Fibroblast of mammary gland (primary cell): Measurements from ENCODE around the gene NXPE3.

Experiments
- DNase-seq: peaks from one replicate; pipeline ENCODE4 v3.0.0-alpha.2; 2010; ENCODE audit warnings: low read depth
- H3K4me3 ChIP-seq: 2 replicates; pipeline ENCODE4 v1.5.1; 2011; ENCODE audit warnings: low read depth, mild to moderate bottlenecking, low read length, moderate library complexity; ENCODE audit not compliant: control insufficient read depth
- CTCF ChIP-seq: conservative IDR thresholded peaks from 2 replicates; pipeline ENCODE4 v1.5.1; 2011; ENCODE audit warnings: low read depth, low read length, inconsistent platforms; ENCODE audit not compliant: control insufficient read depth, insufficient read depth

The NXPE3 gene

GRCh38 chr3:101821503-101821902, 42.5 kb downstream of the NXPE3 start:
- no peak for DNase-seq
- TF ChIP-seq CTCF: no peak
- H3K4me3 ChIP-seq: no peak overlapping the region

- DNase-seq: no peak
- no peak for TF ChIP-seq CTCF
- no peak overlapping the region for H3K4me3 ChIP-seq
Measured at GRCh38 chr3:101823525-101823924, 44.5 kb downstream of the NXPE3 start.

GRCh38 chr3:101824702-101825101, 45.7 kb downstream of the NXPE3 start:
- DNase-seq: peak; percentile 80
- no peak overlapping the region for H3K4me3 ChIP-seq
- no peak for TF ChIP-seq CTCF

GRCh38 chr3:101825904-101826445, 47.0 kb downstream of the NXPE3 start:
- DNase-seq: peak; percentile 70
- no peak overlapping the region for H3K4me3 ChIP-seq
- TF ChIP-seq CTCF: no peak

GRCh38 chr3:101827211-101828174, 48.5 kb downstream of the NXPE3 start:
- H3K4me3 ChIP-seq: peak overlapping the region; percentile 64
- no peak for TF ChIP-seq CTCF
- DNase-seq: peak; percentile 79

- no peak for TF ChIP-seq CTCF
- H3K4me3 ChIP-seq: peak overlapping the region; percentile 64
- peak; percentile 49 for DNase-seq
Measured at GRCh38 chr3:101828276-101828675, 49.3 kb downstream of the NXPE3 start.
